Measurements from ENCODE around the gene GMPPB.

GRCh38 chr3:49740427-49740826 lies 16.7 kb upstream of the GMPPB start:
- TF ChIP-seq, protein P1, sequence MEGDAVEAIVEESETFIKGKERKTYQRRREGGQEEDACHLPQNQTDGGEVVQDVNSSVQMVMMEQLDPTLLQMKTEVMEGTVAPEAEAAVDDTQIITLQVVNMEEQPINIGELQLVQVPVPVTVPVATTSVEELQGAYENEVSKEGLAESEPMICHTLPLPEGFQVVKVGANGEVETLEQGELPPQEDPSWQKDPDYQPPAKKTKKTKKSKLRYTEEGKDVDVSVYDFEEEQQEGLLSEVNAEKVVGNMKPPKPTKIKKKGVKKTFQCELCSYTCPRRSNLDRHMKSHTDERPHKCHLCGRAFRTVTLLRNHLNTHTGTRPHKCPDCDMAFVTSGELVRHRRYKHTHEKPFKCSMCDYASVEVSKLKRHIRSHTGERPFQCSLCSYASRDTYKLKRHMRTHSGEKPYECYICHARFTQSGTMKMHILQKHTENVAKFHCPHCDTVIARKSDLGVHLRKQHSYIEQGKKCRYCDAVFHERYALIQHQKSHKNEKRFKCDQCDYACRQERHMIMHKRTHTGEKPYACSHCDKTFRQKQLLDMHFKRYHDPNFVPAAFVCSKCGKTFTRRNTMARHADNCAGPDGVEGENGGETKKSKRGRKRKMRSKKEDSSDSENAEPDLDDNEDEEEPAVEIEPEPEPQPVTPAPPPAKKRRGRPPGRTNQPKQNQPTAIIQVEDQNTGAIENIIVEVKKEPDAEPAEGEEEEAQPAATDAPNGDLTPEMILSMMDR (IDR thresholded peaks at IDR 0.05), result no peak
- TF ChIP-seq POLR2A (IDR thresholded peaks at IDR 0.05), result no peak
- no peak for TF ChIP-seq EP300 (IDR thresholded peaks at IDR 0.05)

Measured in gastroesophageal sphincter (tissue), 3 donors.